ENCODE data around the gene POLD1. TPM values are rescaled to one million over a fixed set of nuclear protein-coding genes. Genes with fewer than 3 reads are reported as not detected.

POLD1 gene
- total and polyA plus RNA-seq, 4 donors, result 7.5 to 57.1 (median 8.2) TPM

GRCh38 chr19:50362030-50362412, 22.1 kb upstream of the POLD1 start:
- Histone ChIP-seq H3K4me1 (ENCODE audit: control insufficient read depth in 4 of 4, insufficient read depth in 4 of 4, low read length in 3 of 4) (peaks cover 0 to 10% (median 5%) of the 10 kb centered on the region in 4 donors), H3K36me3 (ENCODE audit: control insufficient read depth in 4 of 4, insufficient read depth in 3 of 4, low read depth in 1 of 4, low read length in 3 of 4) (no peaks in the 10 kb centered on the region), H3K9ac (ENCODE audit: low read depth in 1 of 2, low read length in 2 of 2) (no peak overlapping the region), H3K4me3 (ENCODE audit: low read depth in 1 of 3, low read length in 3 of 3) (no peak overlapping the region), H3K9me3 (ENCODE audit: control insufficient read depth in 4 of 4, low read length in 3 of 4) (no peaks in the 10 kb centered on the region), H3K27ac (ENCODE audit: low read depth in 1 of 2, low read length in 2 of 2) (no peak overlapping the region), H3K27me3 (ENCODE audit: control insufficient read depth in 4 of 4, insufficient read depth in 4 of 4, low read length in 3 of 4) (no peaks in the 10 kb centered on the region)
- TF ChIP-seq YY1 (IDR thresholded peaks at IDR 0.05) (no peak), GABPA (IDR thresholded peaks at IDR 0.05 in 1 of 2, conservative IDR thresholded peaks at IDR 0.05 in 1 of 2) (no peak), HNF4G (IDR thresholded peaks at IDR 0.05) (no peak), FOXA2 (IDR thresholded peaks at IDR 0.05) (no peak), JUND (IDR thresholded peaks at IDR 0.05) (no peak), RAD21 (IDR thresholded peaks at IDR 0.05) (no peak), TAF1 (conservative IDR thresholded peaks at IDR 0.05) (no peak), CTCF (IDR thresholded peaks at IDR 0.05; ENCODE audit: low read depth, low read length, missing input control) (no peak), SP1 (IDR thresholded peaks at IDR 0.05) (no peak), NR2F2 (IDR thresholded peaks at IDR 0.05) (no peak)
- no peak for DNase-seq (ENCODE audit: low spot score)
- 94% methylated on average over 7 of the region's 7 CpGs for WGBS

GRCh38 chr19:50362656-50363424, 21.3 kb upstream of the POLD1 start:
- no peak for DNase-seq (ENCODE audit: low spot score)
- no peak overlapping the region for H3K9ac ChIP-seq (ENCODE audit: low read depth in 1 of 2, low read length in 2 of 2)
- H3K36me3 ChIP-seq (ENCODE audit: control insufficient read depth in 4 of 4, insufficient read depth in 3 of 4, low read depth in 1 of 4, low read length in 3 of 4), result no peaks in the 10 kb centered on the region
- no peak overlapping the region for H3K27ac ChIP-seq (ENCODE audit: low read depth in 1 of 2, low read length in 2 of 2)
- TF ChIP-seq TAF1 (conservative IDR thresholded peaks at IDR 0.05) (no peak), RXRA (IDR thresholded peaks at IDR 0.05) (no peak), FOXA2 (IDR thresholded peaks at IDR 0.05) (no peak), EGR1 (IDR thresholded peaks at IDR 0.05; ENCODE audit: low read depth in 2 of 2) (no peak), MAX (IDR thresholded peaks at IDR 0.05) (no peak), YY1 (IDR thresholded peaks at IDR 0.05) (no peak), ZBTB33 (IDR thresholded peaks at IDR 0.05) (no peak), REST (IDR thresholded peaks at IDR 0.05) (no peak), RAD21 (IDR thresholded peaks at IDR 0.05) (no peak), ATF3 (IDR thresholded peaks at IDR 0.05) (no peak), NR2F2 (IDR thresholded peaks at IDR 0.05) (no peak), HNF4G (IDR thresholded peaks at IDR 0.05) (no peak), HNF4A (conservative IDR thresholded peaks at IDR 0.05) (no peak), FOXA1 (IDR thresholded peaks at IDR 0.05) (no peak), GABPA (IDR thresholded peaks at IDR 0.05 in 1 of 2, conservative IDR thresholded peaks at IDR 0.05 in 1 of 2) (no peak), SP1 (IDR thresholded peaks at IDR 0.05) (no peak), CTCF (IDR thresholded peaks at IDR 0.05; ENCODE audit: low read depth, low read length, missing input control) (no peak), JUND (IDR thresholded peaks at IDR 0.05) (no peak)
- no peaks in the 10 kb centered on the region for H3K27me3 ChIP-seq (ENCODE audit: control insufficient read depth in 4 of 4, insufficient read depth in 4 of 4, low read length in 3 of 4)
- peaks cover 0 to 6% (median under 1%) of the 10 kb centered on the region in 4 donors for H3K4me1 ChIP-seq (ENCODE audit: control insufficient read depth in 4 of 4, insufficient read depth in 4 of 4, low read length in 3 of 4)
- 75% methylated on average over 11 of the region's 11 CpGs for WGBS
- no peaks in the 10 kb centered on the region for H3K9me3 ChIP-seq (ENCODE audit: control insufficient read depth in 4 of 4, low read length in 3 of 4)
- H3K4me3 ChIP-seq (ENCODE audit: low read depth in 1 of 3, low read length in 3 of 3), result no peak overlapping the region

Measured in liver (tissue), 9 donors.